ENCODE results near the gene TIPRL.

- TF ChIP-seq CTCF (IDR thresholded peaks at IDR 0.05) = no peak
- no peak for TF ChIP-seq POLR2A (IDR thresholded peaks at IDR 0.05)
Measured at GRCh38 chr1:168164771-168165170, 14.0 kb upstream of the TIPRL start.

Data from heart left ventricle (tissue), 13 donors.